ENCODE results near the gene GBP7. TPM values are rescaled to one million over a fixed set of nuclear protein-coding genes. Genes with fewer than 3 reads are reported as not detected.

Gene GBP7
- total and polyA plus RNA-seq, 10 of the 15 experiments (the other 5 are each of a cell fraction or from before 2014, with no cell fraction given): not detected

- FAIRE-seq (peak; percentile 47), DNase-seq (ENCODE audit: low read depth, low spot score) (no peak), ATAC-seq (no peak)
- Histone ChIP-seq H3K4me1 (ENCODE audit: control insufficient read depth, insufficient read depth, low read length) (no peaks in the 10 kb centered on the region), H3K4me2 (ENCODE audit: control insufficient read depth, insufficient read depth) (no peak overlapping the region), H3K9me3 (replicated peaks; ENCODE audit: control insufficient read depth, insufficient read depth, low read length) (no peaks in the 10 kb centered on the region), H3K79me2 (ENCODE audit: control insufficient read depth, insufficient read depth, low read length) (no peaks in the 10 kb centered on the region), H3K9ac (ENCODE audit: control insufficient read depth, insufficient read depth, low read length) (no peak overlapping the region), H3K36me3 (ENCODE audit: control insufficient read depth in 2 of 2, insufficient read depth in 2 of 2, low read length in 1 of 2) (no peaks in the 10 kb centered on the region), H3K27me3 (replicated peaks in 1 of 2; ENCODE audit: control insufficient read depth in 2 of 2, insufficient read depth in 2 of 2, low read length in 1 of 2) (no peaks in the 10 kb centered on the region), H4K20me1 (ENCODE audit: control insufficient read depth, insufficient read depth) (no peaks in the 10 kb centered on the region), H3K4me3 (no peak overlapping the region), H3K27ac (ENCODE audit: control insufficient read depth, insufficient read depth) (no peak overlapping the region), H2AFZ (ENCODE audit: control insufficient read depth, low read depth, low read length) (no peak overlapping the region)
- RAD21 ChIA-PET (ENCODE audit: unreplicated experiment): no interaction called here
- POLR2A ChIA-PET: no interaction called here
- intact Hi-C loops (cut with micrococcal nuclease; ENCODE audit: unreplicated experiment) (no loop called here), in situ Hi-C loops (cut with MboI) (no loop called here)
- CTCF ChIA-PET: no interaction called here
- TF ChIP-seq SIN3A (IDR thresholded peaks at IDR 0.05; ENCODE audit: low read depth, low read length): no peak
- TF ChIP-seq NFXL1 (IDR thresholded peaks at IDR 0.05; ENCODE audit: borderline replicate concordance): no peak
- TF ChIP-seq PRDM15 (CRISPR knock-in tag; IDR thresholded peaks at IDR 0.05): no peak
- SMC1A ChIA-PET (ENCODE audit: uncharacterized antibody, unreplicated experiment): no interaction called here
- BruUV-seq (replicated peaks): no TSS peak
Observed at GRCh38 chr1:89102021-89102420, 73.8 kb downstream of the GBP7 start.

GRCh38 chr1:89100412-89100811 is 75.4 kb downstream of the GBP7 start:
- no TSS peak for BruUV-seq (replicated peaks)
- CTCF ChIA-PET: interaction anchor here (0.7 to 1.5 kb wide), 2 partner anchors 11 to 15 kb away, joined by 3 read pairs; no protein-coding TSS in a partner anchor
- FAIRE-seq: no peak
- Histone ChIP-seq H3K4me1 (ENCODE audit: control insufficient read depth, insufficient read depth, low read length) (no peaks in the 10 kb centered on the region), H4K20me1 (ENCODE audit: control insufficient read depth, insufficient read depth) (no peaks in the 10 kb centered on the region), H3K27ac (ENCODE audit: control insufficient read depth, insufficient read depth) (no peak overlapping the region), H3K36me3 (ENCODE audit: control insufficient read depth in 2 of 2, insufficient read depth in 2 of 2, low read length in 1 of 2) (no peaks in the 10 kb centered on the region), H3K27me3 (replicated peaks in 1 of 2; ENCODE audit: control insufficient read depth in 2 of 2, insufficient read depth in 2 of 2, low read length in 1 of 2) (no peaks in the 10 kb centered on the region), H3K4me2 (ENCODE audit: control insufficient read depth, insufficient read depth) (no peak overlapping the region), H3K4me3 (no peak overlapping the region), H3K79me2 (ENCODE audit: control insufficient read depth, insufficient read depth, low read length) (no peaks in the 10 kb centered on the region), H3K9ac (ENCODE audit: control insufficient read depth, insufficient read depth, low read length) (no peak overlapping the region), H3K9me3 (replicated peaks; ENCODE audit: control insufficient read depth, insufficient read depth, low read length) (no peaks in the 10 kb centered on the region), H2AFZ (ENCODE audit: control insufficient read depth, low read depth, low read length) (no peak overlapping the region)
- DNase-seq (ENCODE audit: low read depth, low spot score): no peak
- RAD21 ChIA-PET (ENCODE audit: unreplicated experiment): no interaction called here
- intact Hi-C loops (cut with micrococcal nuclease; ENCODE audit: unreplicated experiment) (no loop called here), in situ Hi-C loops (cut with MboI) (no loop called here)
- SMC1A ChIA-PET (ENCODE audit: uncharacterized antibody, unreplicated experiment): interaction anchor here (1.1 kb wide), 1 partner anchor 18 kb away, joined by 3 read pairs; no protein-coding TSS in a partner anchor
- no peak for ATAC-seq
- WGBS (ENCODE audit: insufficient coverage, insufficient replicate concordance, low lambda C conversion rate, missing lambda C conversion rate): 79% methylated on average over 2 of the region's 3 CpGs
- POLR2A ChIA-PET: no interaction called here
- no peak for TF ChIP-seq EED (IDR thresholded peaks at IDR 0.05; ENCODE audit: low read depth)
- TF ChIP-seq MLLT1 (IDR thresholded peaks at IDR 0.05): no peak
- TF ChIP-seq ZZZ3 (IDR thresholded peaks at IDR 0.05; ENCODE audit: control insufficient read depth, insufficient read length, low read depth): no peak
- TF ChIP-seq CREM (IDR thresholded peaks at IDR 0.05; ENCODE audit: low read depth): no peak
- TF ChIP-seq SREBF2 (IDR thresholded peaks at IDR 0.05; ENCODE audit: low read length): no peak
- TF ChIP-seq ZNF217 (IDR thresholded peaks at IDR 0.05): no peak
- no peak for TF ChIP-seq NFXL1 (IDR thresholded peaks at IDR 0.05; ENCODE audit: borderline replicate concordance)
- no peak for TF ChIP-seq PRDM15 (CRISPR knock-in tag; IDR thresholded peaks at IDR 0.05)
- TF ChIP-seq SMAD5 (IDR thresholded peaks at IDR 0.05; ENCODE audit: low read depth): no peak

All from GM12878 (cell line).